GM13977 (cell line): ENCODE data around the gene CLCN1.

Experiments
- DNase-seq: peaks from one replicate; pipeline ENCODE4 v3.0.0; 2012; ENCODE audit warnings: low spot score
- in situ Hi-C: fragments of 300-500 bp; cut with MboI; formaldehyde crosslinking; loops from one replicate; pipeline ENCODE4 v1.12.0; 2022; ENCODE audit warnings: low sequenced_read_pairs, low pct_unique_long_range_greater_than_20kb, mixed read lengths, inconsistent platforms; ENCODE audit not compliant: unreplicated experiment
- TF ChIP-seq, protein P1 (sequence below): IDR thresholded peaks from 2 replicates; pipeline ENCODE4 v1.5.1; 2012; ENCODE audit warnings: mild to moderate bottlenecking, control low read depth; ENCODE audit not compliant: insufficient read depth; ENCODE audit errors: extremely low read depth, missing control alignments

Gene CLCN1

DNA sequence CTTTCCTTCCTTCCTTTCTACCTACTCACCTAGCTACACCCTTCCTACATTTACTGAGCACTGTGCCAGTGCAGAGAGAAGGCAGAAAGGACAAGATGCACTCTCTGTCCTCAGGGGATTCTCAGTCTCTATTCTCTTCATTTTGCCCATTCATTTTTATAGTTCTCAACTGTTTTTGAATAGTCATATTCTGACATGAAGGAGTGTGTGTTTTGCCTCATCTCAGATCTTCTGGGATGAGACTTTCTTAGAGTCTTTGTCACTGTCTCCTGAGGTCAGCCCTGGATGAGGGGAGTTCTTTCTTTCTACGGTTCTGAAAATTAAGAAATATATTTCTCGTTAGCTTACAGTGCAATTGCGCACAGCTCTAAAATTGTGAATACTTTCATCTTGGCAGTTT is 21.3 kb downstream of the CLCN1 start:
- TF ChIP-seq, protein P1, sequence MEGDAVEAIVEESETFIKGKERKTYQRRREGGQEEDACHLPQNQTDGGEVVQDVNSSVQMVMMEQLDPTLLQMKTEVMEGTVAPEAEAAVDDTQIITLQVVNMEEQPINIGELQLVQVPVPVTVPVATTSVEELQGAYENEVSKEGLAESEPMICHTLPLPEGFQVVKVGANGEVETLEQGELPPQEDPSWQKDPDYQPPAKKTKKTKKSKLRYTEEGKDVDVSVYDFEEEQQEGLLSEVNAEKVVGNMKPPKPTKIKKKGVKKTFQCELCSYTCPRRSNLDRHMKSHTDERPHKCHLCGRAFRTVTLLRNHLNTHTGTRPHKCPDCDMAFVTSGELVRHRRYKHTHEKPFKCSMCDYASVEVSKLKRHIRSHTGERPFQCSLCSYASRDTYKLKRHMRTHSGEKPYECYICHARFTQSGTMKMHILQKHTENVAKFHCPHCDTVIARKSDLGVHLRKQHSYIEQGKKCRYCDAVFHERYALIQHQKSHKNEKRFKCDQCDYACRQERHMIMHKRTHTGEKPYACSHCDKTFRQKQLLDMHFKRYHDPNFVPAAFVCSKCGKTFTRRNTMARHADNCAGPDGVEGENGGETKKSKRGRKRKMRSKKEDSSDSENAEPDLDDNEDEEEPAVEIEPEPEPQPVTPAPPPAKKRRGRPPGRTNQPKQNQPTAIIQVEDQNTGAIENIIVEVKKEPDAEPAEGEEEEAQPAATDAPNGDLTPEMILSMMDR = no peak
- in situ Hi-C loops = no loop called here
- DNase-seq = no peak

DNA sequence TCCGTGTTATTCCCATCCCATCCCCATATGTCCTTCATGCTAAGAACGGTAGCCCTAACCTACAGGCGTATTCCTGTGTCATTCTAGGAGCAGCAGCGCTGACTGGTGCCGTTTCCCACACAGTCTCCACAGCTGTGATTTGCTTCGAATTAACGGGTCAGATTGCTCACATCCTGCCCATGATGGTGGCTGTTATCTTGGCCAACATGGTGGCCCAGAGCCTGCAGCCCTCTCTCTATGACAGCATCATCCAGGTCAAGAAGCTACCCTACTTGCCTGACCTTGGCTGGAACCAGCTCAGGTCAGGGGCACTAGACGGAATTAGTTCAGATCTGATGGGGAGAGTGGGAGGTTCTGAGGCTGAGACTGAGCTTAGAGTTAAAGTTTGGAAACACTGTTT is 25.9 kb downstream of the CLCN1 start:
- TF ChIP-seq, protein P1 = no peak
- in situ Hi-C loops = no loop called here
- DNase-seq = no peak

DNA sequence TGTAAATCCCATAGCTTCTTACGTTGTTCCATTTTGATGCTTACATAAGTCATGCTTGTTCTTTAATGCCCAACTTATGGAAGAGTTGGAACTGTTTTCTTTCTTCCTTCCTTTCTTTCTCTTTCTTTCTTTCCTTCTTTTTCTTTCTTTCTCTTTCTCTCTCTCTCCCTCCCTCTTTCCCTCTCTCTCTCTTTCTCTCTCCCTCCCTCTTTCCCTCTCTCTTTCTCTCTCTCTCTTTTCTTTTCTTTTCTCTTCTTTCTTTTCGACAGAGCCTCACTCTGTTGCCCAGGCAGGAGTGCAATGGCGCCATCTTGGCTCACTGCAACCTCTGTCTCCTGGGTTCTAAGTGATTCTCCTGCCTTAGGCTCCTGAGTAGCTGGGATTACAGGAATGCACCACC is 27.7 kb downstream of the CLCN1 start:
- DNase-seq = no peak
- TF ChIP-seq, protein P1 = no peak
- in situ Hi-C loops = no loop called here

DNA sequence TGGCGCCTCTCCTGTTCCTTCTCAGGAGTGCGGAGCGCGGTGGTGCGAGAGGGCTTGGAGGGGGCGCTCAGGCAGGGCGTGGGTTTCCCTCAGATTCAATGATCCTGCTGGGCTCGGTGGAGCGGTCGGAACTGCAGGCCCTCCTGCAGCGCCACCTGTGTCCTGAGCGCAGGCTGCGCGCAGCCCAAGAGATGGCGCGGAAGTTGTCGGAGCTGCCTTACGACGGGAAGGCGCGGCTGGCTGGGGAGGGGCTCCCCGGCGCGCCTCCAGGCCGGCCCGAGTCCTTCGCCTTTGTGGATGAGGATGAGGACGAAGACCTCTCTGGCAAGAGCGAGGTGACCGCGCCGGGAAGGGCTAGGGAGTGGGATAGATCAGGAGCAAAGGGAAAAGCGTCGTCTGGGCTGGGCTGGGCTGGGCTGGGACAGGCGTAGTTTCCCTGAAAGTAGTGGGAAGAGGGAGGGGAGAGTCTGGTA is 29.6 kb downstream of the CLCN1 start:
- TF ChIP-seq, protein P1 = peak; percentile 62
- no peak for DNase-seq
- in situ Hi-C loops = no loop called here

DNA sequence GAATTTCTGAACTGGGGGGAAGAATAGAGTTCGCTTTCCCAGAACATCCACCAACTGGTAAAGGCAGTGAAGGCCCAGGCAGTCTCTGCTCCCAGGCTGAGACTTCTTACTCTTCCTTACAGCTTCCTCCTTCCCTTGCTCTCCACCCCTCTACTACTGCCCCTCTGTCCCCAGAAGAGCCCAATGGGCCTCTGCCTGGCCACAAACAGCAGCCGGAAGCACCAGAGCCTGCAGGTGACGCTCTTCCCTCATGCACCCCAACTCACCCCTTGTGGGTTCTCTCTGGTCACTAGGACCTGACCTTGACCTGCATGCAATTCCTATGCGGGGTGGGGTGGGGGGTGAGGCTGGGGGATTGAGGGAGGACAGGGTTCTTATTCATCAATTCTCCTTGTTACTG is 30.1 kb downstream of the CLCN1 start:
- TF ChIP-seq, protein P1 = no peak
- in situ Hi-C loops = no loop called here
- no peak for DNase-seq

DNA sequence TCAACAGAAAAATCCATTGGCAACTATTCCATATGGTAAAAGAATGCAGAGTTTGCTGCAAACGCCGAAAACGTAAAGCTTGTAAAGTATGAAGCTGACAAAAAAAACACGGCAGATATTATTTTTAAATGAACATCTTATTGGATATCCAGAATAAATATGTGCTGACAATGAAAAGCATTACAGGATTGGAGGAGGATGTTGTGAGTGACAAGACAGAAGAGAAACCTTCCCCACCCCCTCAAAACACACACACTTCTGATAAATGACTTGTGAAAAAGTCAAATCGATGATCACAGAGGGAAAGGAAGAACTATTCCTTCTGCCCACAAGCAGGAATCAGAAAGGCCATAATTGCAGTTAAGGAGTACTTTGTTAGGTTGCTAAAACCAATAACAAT is 32.0 kb downstream of the CLCN1 start:
- TF ChIP-seq, protein P1 = no peak
- DNase-seq = no peak
- in situ Hi-C loops = no loop called here

DNA sequence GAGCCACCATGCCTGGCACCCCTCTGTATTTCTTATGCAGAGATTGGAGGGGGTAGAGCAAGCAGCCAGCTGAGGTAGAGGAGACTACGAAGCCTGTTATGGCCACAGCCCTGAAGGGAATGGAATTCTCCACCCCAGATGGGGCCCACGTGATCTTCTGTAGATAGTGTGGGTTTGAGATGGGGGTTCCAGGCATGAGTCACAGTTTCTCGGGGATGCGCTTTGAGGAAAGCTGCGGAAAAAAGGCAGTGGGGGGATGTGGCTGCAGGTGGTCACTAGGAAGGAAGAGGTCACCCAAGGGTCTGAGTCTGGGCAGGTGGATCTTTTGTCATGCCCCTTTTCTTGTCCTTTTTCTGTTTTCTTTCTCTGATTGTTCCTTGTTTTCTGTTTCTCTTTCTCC is 35.1 kb downstream of the CLCN1 start:
- no peak for DNase-seq
- TF ChIP-seq, protein P1 = no peak
- in situ Hi-C loops = no loop called here
